Measurements from ENCODE around the gene ANKRD55.

DNA sequence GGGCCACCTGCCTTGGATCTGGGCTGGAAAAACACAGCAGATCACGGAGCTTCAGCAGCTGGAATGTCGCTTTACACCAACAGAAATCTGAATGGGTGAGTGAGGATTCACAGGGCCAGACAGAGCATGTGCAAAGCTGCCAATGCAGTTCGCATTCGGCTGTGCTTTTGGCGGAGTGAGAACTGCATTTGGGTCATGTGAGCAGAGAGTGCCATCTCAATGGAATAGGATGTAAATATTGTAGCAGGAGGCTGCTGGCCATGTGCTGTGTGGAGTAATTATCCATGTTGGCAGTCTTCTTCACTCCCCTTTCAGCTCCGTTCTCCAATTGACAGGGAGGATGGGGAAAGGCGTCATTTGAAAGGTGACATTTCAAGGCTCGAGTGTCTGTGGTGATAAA is at the start of gene ANKRD55:
- TF ChIP-seq POLR2A (IDR thresholded peaks at IDR 0.05), result no peak
- TF ChIP-seq, protein P1, sequence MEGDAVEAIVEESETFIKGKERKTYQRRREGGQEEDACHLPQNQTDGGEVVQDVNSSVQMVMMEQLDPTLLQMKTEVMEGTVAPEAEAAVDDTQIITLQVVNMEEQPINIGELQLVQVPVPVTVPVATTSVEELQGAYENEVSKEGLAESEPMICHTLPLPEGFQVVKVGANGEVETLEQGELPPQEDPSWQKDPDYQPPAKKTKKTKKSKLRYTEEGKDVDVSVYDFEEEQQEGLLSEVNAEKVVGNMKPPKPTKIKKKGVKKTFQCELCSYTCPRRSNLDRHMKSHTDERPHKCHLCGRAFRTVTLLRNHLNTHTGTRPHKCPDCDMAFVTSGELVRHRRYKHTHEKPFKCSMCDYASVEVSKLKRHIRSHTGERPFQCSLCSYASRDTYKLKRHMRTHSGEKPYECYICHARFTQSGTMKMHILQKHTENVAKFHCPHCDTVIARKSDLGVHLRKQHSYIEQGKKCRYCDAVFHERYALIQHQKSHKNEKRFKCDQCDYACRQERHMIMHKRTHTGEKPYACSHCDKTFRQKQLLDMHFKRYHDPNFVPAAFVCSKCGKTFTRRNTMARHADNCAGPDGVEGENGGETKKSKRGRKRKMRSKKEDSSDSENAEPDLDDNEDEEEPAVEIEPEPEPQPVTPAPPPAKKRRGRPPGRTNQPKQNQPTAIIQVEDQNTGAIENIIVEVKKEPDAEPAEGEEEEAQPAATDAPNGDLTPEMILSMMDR (IDR thresholded peaks at IDR 0.05), result no peak

Data from heart left ventricle (tissue), 13 donors.